Stomach (tissue), 4 donors: ENCODE measurements around the gene MC4R.

Experiments used
- POLR2A ChIP-seq, 4 donors: fragments of 450-650 bp; IDR thresholded peaks; one replicate each; pipeline ENCODE4 v1.6.1; 2016; ENCODE audit warnings: antibody characterized with exemption in 4 of 4, control low read depth in 2 of 4, mild to moderate bottlenecking in 1 of 4, moderate library complexity in 1 of 4
- POLR2AphosphoS5 ChIP-seq, 3 donors: sonication (generic); formaldehyde crosslinking; IDR thresholded peaks; one replicate each; pipeline ENCODE4 v1.6.1; 2016; ENCODE audit warnings: antibody characterized with exemption in 3 of 3
- TF ChIP-seq, protein P1 (sequence below), 7 experiments: fragments of 450-650 bp in 4 of 7; fragments of 200-600 bp in 3 of 7; sonication (generic) in 3 of 7; IDR thresholded peaks; one replicate each; pipeline ENCODE4 v1.5.1; 2016 to 2019; ENCODE audit warnings: antibody characterized with exemption in 7 of 7, control low read depth in 2 of 7, mild to moderate bottlenecking in 1 of 7

DNA sequence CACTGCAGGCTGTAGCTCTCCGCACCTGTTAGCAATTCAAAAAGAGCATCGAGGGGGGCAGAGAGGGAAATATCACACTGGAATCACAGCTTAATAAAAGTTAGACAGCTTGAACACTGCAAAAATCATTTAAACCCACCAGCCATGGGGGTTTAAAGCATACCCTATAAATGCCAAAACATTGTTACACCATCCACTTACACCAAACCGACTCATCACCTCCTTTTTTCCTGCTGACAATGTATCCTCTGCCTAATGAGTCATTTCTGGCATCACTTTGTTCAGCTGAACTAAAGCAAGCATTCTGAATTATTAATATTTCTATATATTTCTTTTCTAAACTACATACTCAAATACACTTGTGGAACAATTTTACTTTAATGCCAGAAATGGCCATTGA is 21.6 kb downstream of the MC4R start:
- TF ChIP-seq POLR2A (IDR thresholded peaks at IDR 0.05) (no peak), POLR2AphosphoS5 (IDR thresholded peaks at IDR 0.05) (no peak)
- TF ChIP-seq, protein P1, sequence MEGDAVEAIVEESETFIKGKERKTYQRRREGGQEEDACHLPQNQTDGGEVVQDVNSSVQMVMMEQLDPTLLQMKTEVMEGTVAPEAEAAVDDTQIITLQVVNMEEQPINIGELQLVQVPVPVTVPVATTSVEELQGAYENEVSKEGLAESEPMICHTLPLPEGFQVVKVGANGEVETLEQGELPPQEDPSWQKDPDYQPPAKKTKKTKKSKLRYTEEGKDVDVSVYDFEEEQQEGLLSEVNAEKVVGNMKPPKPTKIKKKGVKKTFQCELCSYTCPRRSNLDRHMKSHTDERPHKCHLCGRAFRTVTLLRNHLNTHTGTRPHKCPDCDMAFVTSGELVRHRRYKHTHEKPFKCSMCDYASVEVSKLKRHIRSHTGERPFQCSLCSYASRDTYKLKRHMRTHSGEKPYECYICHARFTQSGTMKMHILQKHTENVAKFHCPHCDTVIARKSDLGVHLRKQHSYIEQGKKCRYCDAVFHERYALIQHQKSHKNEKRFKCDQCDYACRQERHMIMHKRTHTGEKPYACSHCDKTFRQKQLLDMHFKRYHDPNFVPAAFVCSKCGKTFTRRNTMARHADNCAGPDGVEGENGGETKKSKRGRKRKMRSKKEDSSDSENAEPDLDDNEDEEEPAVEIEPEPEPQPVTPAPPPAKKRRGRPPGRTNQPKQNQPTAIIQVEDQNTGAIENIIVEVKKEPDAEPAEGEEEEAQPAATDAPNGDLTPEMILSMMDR (IDR thresholded peaks at IDR 0.05) = no peak
